OCI-LY7 (cell line): ENCODE measurements around the gene DUSP9.

Experiments used
- EZH2phosphoT487 ChIP-seq: fragments of 200-600 bp; sonication (generic); IDR thresholded peaks from 2 replicates; pipeline ENCODE4 v1.6.1; 2018; ENCODE audit warnings: low read depth, borderline replicate concordance, mild to moderate bottlenecking, mixed run types, antibody characterized with exemption, low read length, moderate library complexity, mixed read lengths
- TF ChIP-seq, protein P1 (sequence below): fragments of 200-600 bp; sonication (generic); conservative IDR thresholded peaks from 2 replicates; pipeline ENCODE4 v1.5.1; 2014; ENCODE audit warnings: mild to moderate bottlenecking, antibody characterized with exemption, low read length, moderate library complexity, mixed read lengths

- TF ChIP-seq, protein P1, sequence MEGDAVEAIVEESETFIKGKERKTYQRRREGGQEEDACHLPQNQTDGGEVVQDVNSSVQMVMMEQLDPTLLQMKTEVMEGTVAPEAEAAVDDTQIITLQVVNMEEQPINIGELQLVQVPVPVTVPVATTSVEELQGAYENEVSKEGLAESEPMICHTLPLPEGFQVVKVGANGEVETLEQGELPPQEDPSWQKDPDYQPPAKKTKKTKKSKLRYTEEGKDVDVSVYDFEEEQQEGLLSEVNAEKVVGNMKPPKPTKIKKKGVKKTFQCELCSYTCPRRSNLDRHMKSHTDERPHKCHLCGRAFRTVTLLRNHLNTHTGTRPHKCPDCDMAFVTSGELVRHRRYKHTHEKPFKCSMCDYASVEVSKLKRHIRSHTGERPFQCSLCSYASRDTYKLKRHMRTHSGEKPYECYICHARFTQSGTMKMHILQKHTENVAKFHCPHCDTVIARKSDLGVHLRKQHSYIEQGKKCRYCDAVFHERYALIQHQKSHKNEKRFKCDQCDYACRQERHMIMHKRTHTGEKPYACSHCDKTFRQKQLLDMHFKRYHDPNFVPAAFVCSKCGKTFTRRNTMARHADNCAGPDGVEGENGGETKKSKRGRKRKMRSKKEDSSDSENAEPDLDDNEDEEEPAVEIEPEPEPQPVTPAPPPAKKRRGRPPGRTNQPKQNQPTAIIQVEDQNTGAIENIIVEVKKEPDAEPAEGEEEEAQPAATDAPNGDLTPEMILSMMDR, result peak; percentile 63
- no peak for TF ChIP-seq EZH2phosphoT487
Measured at GRCh38 chrX:153687121-153688039, 40.4 kb downstream of the DUSP9 start, which contains the start of gene SLC6A8.
